GM12878 (cell line): ENCODE measurements around the gene MRGPRE.

Experiments
- BHLHE40 ChIP-seq, 2 experiments: fragments of 450-650 bp in 1 of 2; IDR thresholded peaks; 2 replicates each; pipeline ENCODE4 v1.6.1; 2011 to 2017; ENCODE audit warnings: low read depth in 2 of 2, borderline replicate concordance in 1 of 2, improper control_type of control experiment in 1 of 2, low read length in 1 of 2, mild to moderate bottlenecking in 1 of 2
- CHD1 ChIP-seq: IDR thresholded peaks from 2 replicates; pipeline ENCODE4 v1.6.1; 2012; ENCODE audit warnings: low read depth, low read length, improper control_type of control experiment
- MXI1 ChIP-seq: fragments of 150-350 bp; IDR thresholded peaks from 2 replicates; pipeline ENCODE4 v1.6.1; 2011; ENCODE audit warnings: low read depth, mild to moderate bottlenecking, inconsistent platforms, low read length, improper control_type of control experiment
- MYC ChIP-seq: IDR thresholded peaks from 2 replicates; pipeline ENCODE4 v1.6.1; 2011; ENCODE audit warnings: mild to moderate bottlenecking, low read length, moderate library complexity, inconsistent platforms; ENCODE audit not compliant: insufficient read depth, insufficient replicate concordance, insufficient read length, severe bottlenecking
- POLR2A ChIP-seq: IDR thresholded peaks from 2 replicates; pipeline ENCODE4 v1.6.1; 2011; ENCODE audit warnings: low read depth, mild to moderate bottlenecking, low read length
- SP1 ChIP-seq: IDR thresholded peaks from one replicate; pipeline ENCODE4 v1.6.1; 2011; ENCODE audit warnings: low read depth, low read length
- STAT1 ChIP-seq: fragments of 450-650 bp; conservative IDR thresholded peaks from 2 replicates; pipeline ENCODE4 v1.6.1; 2014; ENCODE audit warnings: antibody characterized with exemption, mild to moderate bottlenecking

DNA sequence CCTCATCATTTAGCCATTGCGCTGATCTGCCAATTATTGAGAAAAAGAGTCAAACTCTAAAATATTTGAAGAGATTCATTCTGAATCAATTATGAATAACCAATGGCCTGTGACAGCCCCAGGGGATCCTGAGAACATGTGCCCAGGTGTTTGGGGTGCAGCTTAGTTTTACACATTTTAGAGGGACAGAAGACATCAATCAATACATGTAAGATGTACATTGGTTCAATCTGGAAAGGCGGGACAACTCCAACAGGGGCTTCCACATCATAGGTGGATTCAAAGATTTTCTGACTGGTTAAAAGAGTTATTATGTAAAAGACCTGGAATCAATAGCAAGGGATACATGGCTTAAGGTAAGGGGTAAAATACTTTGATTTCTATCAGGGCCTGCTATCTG, 4.9 kb upstream of the MRGPRE start:
- no peak for TF ChIP-seq SP1
- no peak for TF ChIP-seq STAT1
- no peak for TF ChIP-seq CHD1
- no peak for TF ChIP-seq POLR2A
- TF ChIP-seq MXI1, result no peak
- no peak for TF ChIP-seq MYC
- no peak for TF ChIP-seq BHLHE40 (IDR thresholded peaks at IDR 0.05; ENCODE audit: borderline replicate concordance in 1 of 2, low read depth in 2 of 2, low read length in 1 of 2)
